Stimulated activated naive B cell treated with anti-CD40 and anti-IgM and Interleukin-4, amounts not matched to agents 10 μg/mL and 1 μg/mL and 100 μg/mL, for 72 hours (primary cell): ENCODE data around the gene NUMBL.

Experiments used
- ATAC-seq, 2 donors: fragments of 150-1000 bp; cut with Tn5 transposase; replicated peaks; 2 replicates each; pipeline ENCODE4 v1.10.0; 2021; ENCODE audit warnings: moderate library complexity in 1 of 2
- DNase-seq: peaks from one replicate; pipeline ENCODE4 v3.0.0; 2021
- H3K27ac Mint-ChIP-seq: one replicate; pipeline ENCODE4 v1.8.0; 2022; ENCODE audit warnings: mild to moderate bottlenecking, mixed read lengths
- H3K27me3 Mint-ChIP-seq, 2 donors: one replicate each; pipeline ENCODE4 v1.8.0; 2022; ENCODE audit warnings: mixed read lengths in 2 of 2
- H3K36me3 Mint-ChIP-seq, 2 donors: one replicate each; pipeline ENCODE4 v1.8.0; 2022; ENCODE audit warnings: mixed read lengths in 2 of 2, mild to moderate bottlenecking in 1 of 2
- H3K4me1 Mint-ChIP-seq, 2 donors: one replicate each; pipeline ENCODE4 v1.8.0; 2022; ENCODE audit warnings: mixed read lengths in 2 of 2, mild to moderate bottlenecking in 1 of 2
- H3K4me3 Mint-ChIP-seq, 2 donors: one replicate each; pipeline ENCODE4 v1.8.0; 2022; ENCODE audit warnings: mild to moderate bottlenecking in 2 of 2, mixed read lengths in 2 of 2, moderate library complexity in 1 of 2
- H3K9me3 Mint-ChIP-seq, 2 donors: one replicate each; pipeline ENCODE4 v1.8.0; 2022; ENCODE audit warnings: mixed read lengths in 2 of 2, mild to moderate bottlenecking in 1 of 2

The NUMBL gene

DNA sequence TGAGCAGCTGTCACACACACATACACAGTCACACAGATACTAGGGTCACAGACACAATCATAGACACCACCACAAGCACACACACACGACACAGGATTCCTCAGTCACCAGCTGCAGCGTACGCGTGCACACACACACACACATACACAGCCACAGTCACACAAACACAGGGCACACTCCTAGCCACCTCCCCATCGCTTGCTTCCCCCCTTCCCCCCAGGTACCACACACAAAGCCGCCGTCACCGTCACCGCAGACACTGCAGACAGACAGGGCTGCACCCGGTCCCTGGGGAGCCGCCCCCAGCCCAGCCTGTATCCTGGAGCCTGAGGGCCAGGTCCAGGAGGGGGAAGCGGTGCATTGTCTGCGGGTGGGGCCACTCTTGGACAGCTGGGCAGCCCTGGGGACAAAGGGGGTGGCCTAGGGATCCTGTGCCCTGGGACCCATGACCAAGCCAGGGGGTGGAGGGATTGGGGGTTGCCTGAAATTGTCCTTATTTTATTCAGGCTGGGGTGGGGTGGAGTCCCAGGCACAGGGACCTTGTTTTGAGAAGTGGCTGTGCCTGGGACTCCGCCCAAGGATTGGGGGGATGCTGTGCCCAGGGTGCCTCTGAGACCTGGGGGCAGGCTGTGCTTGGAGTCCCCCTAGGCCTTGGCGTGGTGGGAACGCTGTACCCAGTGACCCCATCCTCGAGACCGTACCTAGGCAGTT lies 957 bp downstream of the NUMBL start:
- Mint-ChIP-seq H3K36me3 (peaks cover 24 to 39% of the 10 kb centered on the region in 2 donors), H3K27ac (no peak overlapping the region), H3K9me3 (no peaks in the 10 kb centered on the region), H3K4me1 (peaks cover 16 to 17% of the 10 kb centered on the region in 2 donors), H3K4me3 (no peak overlapping the region), H3K27me3 (no peaks in the 10 kb centered on the region)
- peak; percentile 48 to 57 for ATAC-seq
- peak; percentile 65 for DNase-seq

- Mint-ChIP-seq H3K27me3 (no peaks in the 10 kb centered on the region), H3K9me3 (no peaks in the 10 kb centered on the region), H3K36me3 (peaks cover 25 to 37% of the 10 kb centered on the region in 2 donors), H3K4me1 (peaks cover 12 to 17% of the 10 kb centered on the region in 2 donors), H3K27ac (no peak overlapping the region), H3K4me3 (no peak overlapping the region)
- no peak for ATAC-seq
- DNase-seq: no peak
These were observed 1.5 kb downstream of the NUMBL start for GRCh38 chr19:40688987-40689338.

GRCh38 chr19:40688309-40688708 lies 2.1 kb downstream of the NUMBL start:
- H3K36me3 Mint-ChIP-seq: peaks cover 25 to 37% of the 10 kb centered on the region in 2 donors
- DNase-seq (no peak), ATAC-seq (no peak)
- peaks cover 12 to 17% of the 10 kb centered on the region in 2 donors for H3K4me1 Mint-ChIP-seq
- H3K9me3 Mint-ChIP-seq: no peaks in the 10 kb centered on the region
- H3K27me3 Mint-ChIP-seq: no peaks in the 10 kb centered on the region
- no peak overlapping the region for H3K4me3 Mint-ChIP-seq
- H3K27ac Mint-ChIP-seq: no peak overlapping the region

- no peaks in the 10 kb centered on the region for H3K27me3 Mint-ChIP-seq
- H3K9me3 Mint-ChIP-seq: no peaks in the 10 kb centered on the region
- ATAC-seq (peak; percentile 25 to 45), DNase-seq (peak; percentile 35)
- peaks cover 12 to 17% of the 10 kb centered on the region in 2 donors for H3K4me1 Mint-ChIP-seq
- no peak overlapping the region for H3K27ac Mint-ChIP-seq
- peaks cover 24 to 33% of the 10 kb centered on the region in 2 donors for H3K36me3 Mint-ChIP-seq
- H3K4me3 Mint-ChIP-seq: no peak overlapping the region
These were observed 2.9 kb downstream of the NUMBL start for GRCh38 chr19:40687525-40688016.

GRCh38 chr19:40686882-40687524 lies 3.4 kb downstream of the NUMBL start:
- DNase-seq (no peak), ATAC-seq (peak; percentile 1 to 3)
- no peaks in the 10 kb centered on the region for H3K9me3 Mint-ChIP-seq
- no peaks in the 10 kb centered on the region for H3K27me3 Mint-ChIP-seq
- H3K4me1 Mint-ChIP-seq: peaks cover 10 to 11% of the 10 kb centered on the region in 2 donors
- no peak overlapping the region for H3K27ac Mint-ChIP-seq
- H3K4me3 Mint-ChIP-seq: no peak overlapping the region
- H3K36me3 Mint-ChIP-seq: peaks cover 21 to 30% of the 10 kb centered on the region in 2 donors

DNA sequence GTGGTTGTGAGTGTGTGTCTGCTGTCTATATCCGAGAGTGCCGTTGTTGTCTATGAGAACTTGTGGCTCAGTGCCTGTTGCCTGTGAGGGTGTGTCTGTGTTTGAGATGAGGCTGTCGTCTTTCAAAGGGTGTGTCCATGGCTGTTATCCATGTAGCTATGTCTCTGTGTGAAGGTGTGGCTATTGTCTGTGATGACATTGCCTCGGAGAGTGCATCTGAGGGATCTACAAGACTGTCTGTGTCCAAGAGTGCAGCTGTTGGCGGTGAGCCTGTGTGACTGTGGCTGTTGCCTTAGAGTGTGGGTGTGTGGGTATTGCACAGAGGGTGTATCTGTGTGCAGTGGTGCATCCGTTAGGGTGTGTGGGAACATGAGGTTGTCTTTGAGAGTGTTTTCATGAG lies 4.9 kb downstream of the NUMBL start:
- no peak overlapping the region for H3K27ac Mint-ChIP-seq
- H3K9me3 Mint-ChIP-seq: no peaks in the 10 kb centered on the region
- ATAC-seq (no peak), DNase-seq (no peak)
- H3K4me3 Mint-ChIP-seq: no peak overlapping the region
- peaks cover 0 to 5% of the 10 kb centered on the region in 2 donors for H3K4me1 Mint-ChIP-seq
- no peaks in the 10 kb centered on the region for H3K27me3 Mint-ChIP-seq
- H3K36me3 Mint-ChIP-seq: peaks cover 29 to 35% of the 10 kb centered on the region in 2 donors

DNA sequence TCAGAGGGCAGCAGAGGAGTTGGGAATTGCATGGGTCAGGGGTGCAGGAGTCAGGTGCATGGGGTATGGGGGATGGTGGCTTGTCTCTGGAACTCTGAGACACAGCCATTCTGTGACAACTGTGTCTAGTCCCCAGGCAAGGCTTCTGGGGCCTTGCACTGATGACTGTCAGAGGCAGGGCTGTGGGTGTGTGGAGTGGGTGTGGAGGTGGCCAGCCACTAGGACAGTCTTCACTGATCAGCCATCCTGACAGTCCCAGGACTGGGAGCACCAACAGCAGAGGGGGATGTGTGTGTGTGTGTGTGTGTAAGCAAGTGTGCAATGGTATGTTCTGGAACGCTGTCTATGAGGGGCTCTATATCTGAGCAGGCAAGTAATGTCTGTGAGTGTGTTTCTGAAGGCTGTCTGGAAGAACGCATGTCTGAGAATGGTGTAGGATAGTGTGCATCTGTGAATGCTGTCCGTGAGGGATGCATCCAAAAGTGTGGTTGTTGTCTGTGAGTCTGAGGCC lies 5.4 kb downstream of the NUMBL start:
- H3K4me3 Mint-ChIP-seq: no peak overlapping the region
- ATAC-seq (no peak), DNase-seq (no peak)
- H3K9me3 Mint-ChIP-seq: no peaks in the 10 kb centered on the region
- peaks cover 0 to 5% of the 10 kb centered on the region in 2 donors for H3K4me1 Mint-ChIP-seq
- no peaks in the 10 kb centered on the region for H3K27me3 Mint-ChIP-seq
- H3K27ac Mint-ChIP-seq: no peak overlapping the region
- peaks cover 34 to 40% of the 10 kb centered on the region in 2 donors for H3K36me3 Mint-ChIP-seq

DNA sequence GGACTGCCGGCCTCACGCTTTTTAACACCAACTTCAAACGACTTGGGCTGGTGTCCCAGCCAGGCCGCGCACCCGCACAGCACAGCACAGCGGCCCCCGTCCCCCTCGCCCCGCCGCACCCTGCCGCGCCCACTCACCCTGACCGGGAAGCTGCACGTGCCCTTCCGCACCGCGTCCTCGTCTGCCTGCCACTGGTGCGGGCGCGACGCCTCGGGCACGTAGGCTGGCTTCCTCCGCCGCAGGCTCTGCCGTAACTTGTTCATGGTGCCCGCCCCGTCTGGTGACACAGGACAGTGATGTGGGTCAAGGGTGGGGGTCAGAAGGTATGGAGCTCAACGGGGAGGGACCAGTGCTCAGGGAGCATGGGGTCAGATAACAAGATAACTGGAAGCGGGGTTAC lies 6.2 kb downstream of the NUMBL start:
- ATAC-seq (no peak), DNase-seq (no peak)
- Mint-ChIP-seq H3K9me3 (no peaks in the 10 kb centered on the region), H3K4me1 (peaks cover 0 to 5% of the 10 kb centered on the region in 2 donors), H3K36me3 (peaks cover 37 to 40% of the 10 kb centered on the region in 2 donors), H3K27ac (no peak overlapping the region), H3K4me3 (no peak overlapping the region), H3K27me3 (no peaks in the 10 kb centered on the region)

DNA sequence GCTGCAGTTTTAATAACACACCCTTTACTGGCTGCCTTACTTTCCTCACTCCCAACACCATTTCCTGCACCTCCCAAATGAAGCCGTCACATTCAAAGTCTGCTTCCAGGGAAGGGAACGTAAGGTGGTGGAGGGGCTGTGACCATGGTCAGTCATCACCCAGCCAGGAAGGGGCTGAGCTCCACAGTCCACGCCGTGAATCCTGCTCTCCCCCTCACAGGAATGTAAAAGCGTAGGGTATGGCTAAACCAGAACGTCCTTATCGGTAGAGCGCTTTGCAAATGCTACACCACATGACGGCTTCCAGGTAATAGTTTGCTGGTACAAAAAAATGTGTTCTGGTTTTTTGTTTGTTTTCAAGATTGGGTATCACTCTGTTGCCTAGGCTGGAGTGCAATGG lies 7.0 kb downstream of the NUMBL start:
- ATAC-seq (no peak), DNase-seq (no peak)
- Mint-ChIP-seq H3K4me1 (peaks cover 0 to 5% of the 10 kb centered on the region in 2 donors), H3K36me3 (peaks cover 40 to 43% of the 10 kb centered on the region in 2 donors), H3K27ac (no peak overlapping the region), H3K4me3 (no peak overlapping the region), H3K27me3 (no peaks in the 10 kb centered on the region), H3K9me3 (no peaks in the 10 kb centered on the region)

DNA sequence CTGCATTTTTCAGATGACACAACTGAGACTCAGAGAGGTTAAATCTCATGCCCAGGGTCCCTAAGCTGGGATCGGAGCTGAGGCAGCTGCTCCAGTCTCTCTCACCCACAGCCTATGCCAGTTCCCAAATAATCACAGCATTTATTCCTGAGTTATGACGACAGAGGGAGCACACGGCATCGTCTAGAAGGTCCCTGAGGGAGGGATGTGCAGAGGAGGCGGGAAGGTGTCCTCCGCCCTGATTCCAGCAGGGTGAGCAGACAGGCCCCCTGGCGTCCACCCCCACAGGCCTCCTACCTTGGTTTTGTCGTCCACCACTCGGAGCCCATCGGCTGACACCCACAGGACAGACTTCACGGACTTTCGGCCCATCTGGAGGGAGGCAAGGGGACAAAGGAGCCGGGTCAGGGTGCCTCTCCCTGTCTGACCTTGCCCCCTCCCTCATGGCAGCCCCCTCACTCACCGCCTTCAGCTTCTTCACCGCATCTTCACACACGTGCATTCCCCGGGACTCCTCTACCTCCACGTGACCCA lies 8.0 kb downstream of the NUMBL start:
- Mint-ChIP-seq H3K4me1 (peaks cover 0 to 5% of the 10 kb centered on the region in 2 donors), H3K9me3 (no peaks in the 10 kb centered on the region), H3K27me3 (no peaks in the 10 kb centered on the region), H3K27ac (no peak overlapping the region), H3K36me3 (peaks cover 47 to 52% of the 10 kb centered on the region in 2 donors), H3K4me3 (no peak overlapping the region)
- DNase-seq (no peak), ATAC-seq (no peak)

- ATAC-seq (no peak), DNase-seq (no peak)
- Mint-ChIP-seq H3K9me3 (no peaks in the 10 kb centered on the region), H3K4me1 (peaks cover 0 to 3% of the 10 kb centered on the region in 2 donors), H3K27me3 (no peaks in the 10 kb centered on the region), H3K4me3 (no peak overlapping the region), H3K27ac (no peak overlapping the region), H3K36me3 (peaks cover 50 to 57% of the 10 kb centered on the region in 2 donors)
These were observed 9.4 kb downstream of the NUMBL start for GRCh38 chr19:40681039-40681438.

- H3K4me3 Mint-ChIP-seq: no peak overlapping the region
- H3K27ac Mint-ChIP-seq: no peak overlapping the region
- ATAC-seq: no peak
- H3K4me1 Mint-ChIP-seq: no peaks in the 10 kb centered on the region
- H3K9me3 Mint-ChIP-seq: no peaks in the 10 kb centered on the region
- DNase-seq: no peak
- H3K36me3 Mint-ChIP-seq: peaks cover 35 to 39% of the 10 kb centered on the region in 2 donors
- H3K27me3 Mint-ChIP-seq: no peaks in the 10 kb centered on the region
These were observed 13.3 kb downstream of the NUMBL start for GRCh38 chr19:40677156-40677555.

DNA sequence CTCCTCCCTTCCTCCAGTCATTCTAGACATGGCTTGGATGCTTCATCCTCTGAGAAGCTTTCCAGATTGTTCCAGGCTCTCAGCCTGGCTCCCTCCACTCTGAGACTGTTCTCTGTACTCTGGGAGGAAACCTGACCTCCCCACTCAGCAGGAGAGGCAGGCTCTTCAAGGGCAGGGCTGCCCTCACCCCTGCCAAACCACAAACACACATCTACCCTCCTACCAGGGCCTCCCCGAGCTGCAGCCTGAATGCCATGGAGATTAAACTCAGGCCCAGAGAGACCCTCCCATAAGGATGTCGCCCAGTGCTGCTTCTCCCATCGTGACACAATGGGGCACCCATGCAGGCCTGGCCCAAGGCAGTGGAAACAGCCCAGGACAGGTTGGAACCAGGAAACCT lies 16.2 kb downstream of the NUMBL start:
- H3K27me3 Mint-ChIP-seq: no peaks in the 10 kb centered on the region
- peaks cover 38 to 48% of the 10 kb centered on the region in 2 donors for H3K36me3 Mint-ChIP-seq
- no peak for DNase-seq
- H3K27ac Mint-ChIP-seq: no peak overlapping the region
- H3K4me3 Mint-ChIP-seq: no peak overlapping the region
- peaks cover 0 to 2% of the 10 kb centered on the region in 2 donors for H3K4me1 Mint-ChIP-seq
- no peaks in the 10 kb centered on the region for H3K9me3 Mint-ChIP-seq
- no peak for ATAC-seq

DNA sequence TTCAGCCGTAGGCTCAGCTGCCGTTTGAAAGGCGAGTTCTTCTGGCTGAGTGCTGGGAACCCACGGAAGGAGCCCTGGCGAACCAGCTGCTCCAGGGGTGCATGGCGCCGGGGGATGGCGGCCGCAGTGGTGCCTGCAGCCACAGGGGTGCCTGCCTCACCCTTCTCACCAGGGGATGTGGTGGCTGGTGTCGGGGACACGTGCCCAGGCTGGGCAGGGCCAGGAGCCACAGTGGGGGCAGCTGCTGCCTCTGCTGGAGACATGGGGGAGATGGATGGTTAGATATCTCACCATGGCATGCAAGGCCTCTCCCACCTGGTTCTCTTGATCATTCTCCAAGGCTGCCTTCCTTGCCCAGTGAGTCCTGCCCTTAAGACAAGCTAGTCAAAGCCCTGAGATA lies 17.1 kb downstream of the NUMBL start:
- Mint-ChIP-seq H3K4me3 (no peak overlapping the region), H3K9me3 (no peaks in the 10 kb centered on the region), H3K36me3 (peaks cover 40 to 54% of the 10 kb centered on the region in 2 donors), H3K4me1 (peaks cover 0 to 2% of the 10 kb centered on the region in 2 donors), H3K27ac (no peak overlapping the region), H3K27me3 (no peaks in the 10 kb centered on the region)
- ATAC-seq (no peak), DNase-seq (no peak)
